ENCODE results near the gene UBASH3A.

The UBASH3A gene

DNA sequence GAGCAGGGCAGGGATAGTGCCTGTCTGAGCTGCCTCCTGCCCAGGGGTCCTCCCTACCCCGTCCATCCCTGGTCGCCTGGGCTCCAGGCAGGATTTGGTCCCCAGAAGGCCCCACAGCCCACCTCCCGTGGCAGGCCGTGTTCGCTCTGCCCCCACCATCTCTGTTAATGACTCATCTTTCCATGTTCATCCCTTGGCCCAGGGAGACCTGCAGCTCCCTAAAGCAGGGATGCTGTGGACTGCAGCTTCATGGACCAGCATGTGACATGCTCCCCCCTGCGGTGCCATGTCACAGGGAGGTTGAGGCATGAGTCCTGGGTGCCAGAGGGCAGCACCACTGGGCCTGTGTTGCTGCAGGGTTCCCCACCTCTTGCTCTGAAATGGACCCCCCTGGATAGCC is 26.8 kb downstream of the UBASH3A start:
- DNase-seq (ENCODE audit: low read depth): no peak

DNA sequence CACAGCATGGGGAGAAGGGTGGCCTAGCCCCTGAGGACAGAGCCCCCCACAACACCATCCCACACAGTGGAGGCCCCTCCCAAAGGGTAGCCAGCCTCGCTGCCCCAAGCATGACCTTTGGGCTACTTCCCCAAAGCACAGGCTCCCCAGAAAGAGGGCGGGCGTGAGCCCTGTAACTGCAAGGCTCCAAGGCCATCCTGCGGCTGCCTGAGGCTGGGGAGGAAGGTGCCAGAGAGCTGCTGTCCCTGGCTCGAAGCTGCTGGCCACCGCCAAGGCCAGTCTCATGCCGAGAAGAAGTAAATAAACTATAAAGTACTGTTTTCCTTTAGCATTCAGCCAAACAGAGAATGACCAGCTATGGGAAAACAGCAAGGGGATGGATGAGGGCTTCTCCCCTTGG is 27.5 kb downstream of the UBASH3A start:
- no peak for DNase-seq (ENCODE audit: low read depth)

DNA sequence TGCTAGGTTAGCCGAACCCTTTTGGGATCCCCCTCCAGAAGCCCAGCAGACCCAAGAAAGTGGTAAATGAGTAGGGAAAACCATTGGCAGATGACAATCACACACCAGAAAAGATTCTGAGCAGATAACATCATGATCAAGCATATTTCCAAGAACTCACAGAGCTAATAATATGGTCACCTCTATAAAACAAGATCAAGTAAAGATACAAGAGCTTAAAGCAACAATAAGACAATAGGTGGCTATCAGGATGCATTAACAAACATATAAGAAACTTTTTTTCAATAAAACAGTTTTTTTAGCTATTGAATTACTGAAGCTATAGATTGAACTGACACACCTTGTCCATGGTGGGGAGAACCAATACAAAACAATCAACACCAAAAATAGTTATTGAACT is 29.0 kb downstream of the UBASH3A start:
- DNase-seq (ENCODE audit: low read depth): no peak

DNA sequence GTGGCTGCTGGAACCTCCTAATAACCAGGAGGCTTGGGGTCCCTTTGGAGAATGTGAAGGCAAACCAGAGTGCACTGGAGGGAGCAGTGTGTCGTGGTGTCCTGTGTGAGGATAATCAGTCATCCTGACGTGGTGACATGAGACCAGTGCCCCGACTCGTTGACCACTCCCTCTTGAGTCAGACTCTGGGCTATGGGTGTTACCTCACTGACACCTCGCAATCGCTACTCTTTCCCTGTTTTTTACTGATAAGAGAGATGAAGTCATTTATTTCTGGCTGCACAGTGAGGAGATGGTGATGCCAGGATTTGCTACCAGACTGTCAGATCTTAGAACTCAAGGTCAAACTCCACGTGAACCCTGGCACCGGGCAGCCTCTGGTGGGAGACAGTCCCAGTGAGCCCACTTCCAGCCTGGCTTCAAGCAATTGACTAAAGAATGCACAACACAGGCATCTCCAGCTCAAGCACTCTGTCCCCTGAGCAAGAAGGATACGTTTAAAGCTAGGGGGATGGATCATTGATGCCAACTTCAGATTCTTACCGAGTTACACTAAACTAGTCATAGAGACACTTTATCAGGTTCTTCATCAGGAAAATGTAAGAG is 30.3 kb downstream of the UBASH3A start:
- DNase-seq (ENCODE audit: low read depth): no peak

DNA sequence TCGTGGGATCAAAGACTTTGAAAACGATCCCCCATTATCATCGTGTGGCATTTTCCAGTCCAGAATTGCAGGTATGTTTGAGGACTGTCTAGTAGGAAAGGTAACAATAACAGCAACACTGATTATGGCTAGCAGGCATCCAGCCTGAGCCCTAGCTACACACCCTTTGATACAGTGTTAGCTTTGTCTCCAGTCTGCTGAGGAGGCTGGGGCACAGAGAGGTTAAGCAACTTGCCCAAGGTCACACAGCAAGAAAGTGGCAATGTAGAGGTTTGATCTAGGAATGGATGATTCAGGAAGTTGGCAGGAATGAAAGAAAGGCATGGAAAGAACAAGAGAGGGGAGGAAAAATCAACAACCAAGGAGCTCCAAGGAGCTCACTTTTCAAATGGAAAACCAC is 31.2 kb downstream of the UBASH3A start:
- no peak for DNase-seq (ENCODE audit: low read depth)

DNA sequence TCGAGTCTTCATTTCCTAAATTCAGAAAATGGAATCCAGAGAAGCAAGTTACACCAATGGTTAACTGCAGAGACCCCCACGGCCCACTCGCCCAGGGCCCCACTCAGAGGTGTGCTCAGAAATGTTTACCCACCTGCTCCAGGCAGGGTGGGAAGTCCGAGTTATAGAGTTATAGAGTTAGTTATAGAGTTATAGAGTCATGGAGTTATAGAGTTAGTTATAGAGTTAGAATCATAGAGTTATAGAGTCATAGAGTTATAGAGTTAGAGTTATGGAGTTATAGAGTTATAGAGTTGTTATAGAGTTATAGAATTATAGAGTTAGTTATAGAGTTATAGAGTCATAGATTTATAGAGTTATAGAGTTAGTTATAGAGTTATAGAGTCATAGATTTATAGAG is 31.7 kb downstream of the UBASH3A start:
- no peak for DNase-seq (ENCODE audit: low read depth)

DNA sequence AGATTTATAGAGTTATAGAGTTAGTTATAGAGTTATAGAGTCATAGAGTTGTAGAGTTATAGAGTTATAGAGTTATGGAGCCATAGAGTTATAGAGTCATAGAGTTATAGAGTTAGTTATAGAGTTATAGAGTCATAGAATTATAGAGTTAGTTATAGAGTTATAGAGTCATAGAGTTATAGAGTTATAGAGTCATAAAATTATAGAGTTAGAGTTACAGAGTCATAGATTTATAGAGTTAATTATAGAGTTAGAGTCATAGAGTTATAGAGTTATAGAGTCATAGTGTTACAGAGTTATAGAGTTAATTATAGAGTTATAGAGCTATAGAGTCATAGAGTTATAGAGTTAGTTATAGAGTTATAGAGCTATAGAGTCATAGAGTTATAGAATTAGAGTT is 32.1 kb downstream of the UBASH3A start:
- no peak for DNase-seq (ENCODE audit: low read depth)

DNA sequence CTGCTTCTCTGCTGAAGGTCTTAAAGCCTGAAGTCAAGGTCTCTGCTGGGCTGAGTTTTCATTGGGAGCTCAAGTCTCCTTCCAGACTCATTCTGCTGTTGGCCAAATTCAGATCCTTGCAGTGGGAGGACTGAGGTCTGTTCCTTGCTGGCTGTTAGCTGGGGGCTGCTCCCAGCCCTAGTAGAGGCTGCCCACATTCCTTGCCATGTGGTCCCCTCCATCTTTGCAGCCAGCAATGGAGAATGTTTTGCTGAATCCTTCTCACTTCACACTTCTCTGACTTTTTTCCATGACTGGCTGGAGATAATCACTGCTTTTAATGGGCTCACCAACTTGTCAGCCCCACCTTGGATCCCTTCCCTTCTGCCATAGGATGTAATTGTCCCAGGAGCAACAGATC is 33.2 kb downstream of the UBASH3A start:
- no peak for DNase-seq (ENCODE audit: low read depth)

DNA sequence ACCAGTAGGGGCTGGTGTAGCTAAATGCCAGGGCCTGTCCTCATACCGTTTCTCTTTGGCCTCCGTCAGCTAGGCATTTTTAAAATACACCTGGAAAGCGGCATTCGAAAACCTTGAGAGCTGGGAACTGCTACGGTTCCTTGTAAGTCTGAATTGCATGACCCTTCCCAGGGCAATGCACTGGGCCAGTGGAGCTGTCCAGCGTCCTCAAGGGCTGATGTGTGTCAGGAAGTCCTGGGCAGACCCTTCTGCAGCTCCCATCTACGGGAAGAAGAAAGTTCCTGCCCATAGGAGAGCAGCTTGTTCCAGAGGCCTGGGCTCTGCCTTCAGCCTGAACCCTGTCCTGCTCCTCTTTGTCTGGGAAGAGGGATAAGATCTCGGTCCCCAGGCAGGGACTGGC is 34.1 kb downstream of the UBASH3A start:
- DNase-seq (ENCODE audit: low read depth): no peak

DNA sequence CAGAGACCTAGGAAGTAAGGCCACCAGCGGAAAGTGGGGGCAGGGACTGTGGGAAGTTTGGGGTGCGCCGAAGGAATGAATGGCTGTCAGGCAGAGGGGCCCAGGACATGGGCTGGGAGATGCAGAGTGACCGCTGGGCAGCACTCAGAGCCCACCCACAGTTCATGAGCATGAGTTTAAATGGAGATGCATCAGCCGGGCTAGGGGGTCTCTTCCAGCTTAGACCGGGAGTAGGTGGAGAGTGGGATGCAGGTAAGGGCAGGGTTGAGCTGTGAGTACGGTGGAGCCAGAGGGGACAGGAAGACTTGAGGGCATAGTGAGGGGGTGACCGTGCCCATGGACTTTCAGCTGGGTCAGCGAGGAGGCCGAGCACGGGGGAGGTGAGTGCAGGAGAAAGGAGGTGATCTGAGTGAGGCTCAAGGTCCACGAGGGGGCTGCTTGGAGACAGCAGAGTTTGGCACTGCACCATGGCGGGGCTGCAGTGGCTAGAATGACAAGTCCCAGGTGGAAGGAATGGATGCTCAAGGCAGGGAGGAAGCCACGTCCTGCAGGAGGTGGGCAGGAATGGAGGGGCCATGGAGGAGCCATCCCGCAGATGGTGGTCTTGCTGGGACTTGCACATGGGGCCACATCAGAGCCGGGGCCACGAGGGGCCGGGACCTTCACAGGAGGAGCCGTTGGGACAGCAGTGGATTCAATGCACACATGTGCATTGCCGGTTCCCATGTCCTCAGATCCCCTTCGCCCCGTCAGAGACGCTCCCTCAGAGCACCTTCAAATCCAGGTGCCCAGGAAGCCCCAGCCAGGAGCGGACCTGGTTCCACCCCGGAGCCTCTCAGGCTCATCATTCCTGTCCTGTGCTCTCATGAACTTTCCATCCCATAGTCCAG is 34.9 kb downstream of the UBASH3A start:
- no peak for DNase-seq (ENCODE audit: low read depth)

DNA sequence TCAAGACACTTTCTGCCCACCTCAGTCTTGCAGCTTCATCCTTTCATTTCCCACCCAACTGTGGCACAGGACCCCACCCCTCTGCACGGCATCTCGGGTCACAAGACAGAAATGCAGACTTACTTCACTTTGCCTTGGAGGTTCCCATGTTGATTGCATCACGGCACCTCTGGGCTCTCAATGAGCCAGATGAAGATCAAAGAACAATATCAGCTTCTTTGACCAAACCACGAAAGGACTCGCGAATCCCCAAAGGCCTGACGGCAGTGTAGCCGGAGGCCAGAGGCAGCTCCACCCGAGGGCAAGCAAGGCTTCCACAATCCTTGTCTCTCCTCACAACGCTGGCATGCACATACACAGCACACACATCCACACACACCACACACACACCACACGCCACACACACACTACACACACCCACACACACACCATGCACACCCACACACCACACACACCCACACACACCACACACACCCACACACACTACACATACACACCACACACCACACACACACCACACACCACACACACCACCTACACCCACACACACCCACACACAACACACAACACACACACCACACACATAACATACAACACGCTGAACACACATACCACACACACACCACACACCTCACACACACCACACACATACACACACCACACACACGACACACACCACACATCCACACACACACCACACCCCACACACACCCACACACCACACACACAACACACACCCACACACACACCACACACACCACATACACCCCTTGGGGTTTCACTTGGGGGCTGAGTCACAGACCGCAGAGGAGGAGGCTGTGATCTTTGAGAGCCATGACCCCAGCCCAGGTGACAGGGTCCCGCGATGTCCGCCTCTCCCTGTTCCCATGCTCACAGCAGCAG is 35.8 kb downstream of the UBASH3A start:
- peak; percentile 37 for DNase-seq (ENCODE audit: low read depth)

DNA sequence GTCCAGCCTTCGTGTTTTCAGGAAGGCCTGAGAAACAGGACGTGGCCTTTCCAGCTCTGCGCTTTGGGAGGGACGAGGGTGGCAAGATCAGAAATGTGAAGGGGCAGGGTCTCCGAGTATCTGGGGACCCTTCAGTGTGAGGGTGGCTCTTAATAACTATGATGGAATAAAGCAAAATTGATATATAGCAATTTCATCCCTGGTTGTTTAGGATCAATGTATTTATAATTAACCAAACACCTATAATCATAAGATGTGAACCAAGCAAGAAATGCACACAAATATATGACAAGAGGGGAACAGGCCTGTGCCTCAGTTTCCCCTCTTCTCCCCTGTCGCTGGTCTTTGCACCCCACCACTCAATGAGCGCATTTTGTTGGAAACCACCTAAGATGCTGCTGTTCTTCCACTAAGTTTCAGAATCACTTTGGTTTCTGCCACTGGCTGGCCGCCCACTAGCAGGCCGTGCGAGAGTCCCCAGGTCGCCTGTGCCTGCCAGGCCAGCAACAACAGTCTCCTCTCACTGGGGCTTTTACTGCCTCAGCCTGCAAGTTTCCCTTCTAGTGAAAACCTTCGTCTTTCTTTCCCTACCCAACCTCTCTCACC is 36.6 kb downstream of the UBASH3A start:
- DNase-seq (ENCODE audit: low read depth): no peak

DNA sequence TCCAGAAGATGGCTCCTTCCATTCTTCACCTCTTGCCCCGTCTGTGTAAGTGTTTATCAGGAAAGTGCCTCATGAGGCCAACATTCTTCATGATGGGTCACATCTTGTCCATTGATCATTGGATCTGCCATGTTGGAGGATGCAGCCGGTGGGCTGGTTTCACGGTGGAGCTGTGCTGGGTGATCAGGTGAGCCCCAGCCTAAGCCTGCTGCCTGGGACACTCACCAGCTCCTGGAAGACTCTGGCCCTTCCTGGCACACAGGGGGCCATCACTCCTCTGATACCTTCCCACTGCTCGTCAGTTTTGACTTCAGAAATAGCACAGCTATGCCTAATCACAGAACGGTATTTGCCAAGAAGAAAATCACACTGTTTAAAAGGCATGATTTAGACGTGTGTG is 38.3 kb downstream of the UBASH3A start:
- no peak for DNase-seq (ENCODE audit: low read depth)

DNA sequence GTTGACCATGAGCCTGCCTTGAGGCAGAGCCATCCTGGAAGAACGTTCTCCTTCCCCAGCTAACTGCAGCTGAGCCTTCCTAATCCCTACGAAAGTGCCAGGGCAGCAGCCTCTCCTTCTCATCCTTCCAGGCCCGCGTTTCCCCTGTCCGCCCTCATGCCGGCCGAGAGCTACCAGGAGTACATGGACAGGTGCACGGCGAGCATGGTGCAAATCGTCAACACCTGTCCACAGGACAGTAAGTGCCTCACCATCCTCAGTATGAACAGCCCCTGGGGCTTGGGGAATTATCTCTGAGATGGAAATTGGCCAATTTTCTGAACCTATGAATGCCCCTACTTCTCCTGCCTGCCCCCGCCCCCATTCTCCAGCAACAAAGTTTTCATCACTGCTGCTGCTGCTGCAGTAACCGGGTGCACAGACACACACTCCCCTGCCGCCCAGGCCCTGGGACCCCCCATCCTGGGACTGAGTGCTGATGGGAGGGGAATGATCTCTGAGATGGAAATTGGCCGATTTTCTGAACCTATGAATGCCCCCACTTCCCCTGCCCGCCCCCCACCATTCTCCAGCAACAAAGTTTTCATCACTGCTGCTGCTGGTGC is 39.6 kb downstream of the UBASH3A start:
- no peak for DNase-seq (ENCODE audit: low read depth)

DNA sequence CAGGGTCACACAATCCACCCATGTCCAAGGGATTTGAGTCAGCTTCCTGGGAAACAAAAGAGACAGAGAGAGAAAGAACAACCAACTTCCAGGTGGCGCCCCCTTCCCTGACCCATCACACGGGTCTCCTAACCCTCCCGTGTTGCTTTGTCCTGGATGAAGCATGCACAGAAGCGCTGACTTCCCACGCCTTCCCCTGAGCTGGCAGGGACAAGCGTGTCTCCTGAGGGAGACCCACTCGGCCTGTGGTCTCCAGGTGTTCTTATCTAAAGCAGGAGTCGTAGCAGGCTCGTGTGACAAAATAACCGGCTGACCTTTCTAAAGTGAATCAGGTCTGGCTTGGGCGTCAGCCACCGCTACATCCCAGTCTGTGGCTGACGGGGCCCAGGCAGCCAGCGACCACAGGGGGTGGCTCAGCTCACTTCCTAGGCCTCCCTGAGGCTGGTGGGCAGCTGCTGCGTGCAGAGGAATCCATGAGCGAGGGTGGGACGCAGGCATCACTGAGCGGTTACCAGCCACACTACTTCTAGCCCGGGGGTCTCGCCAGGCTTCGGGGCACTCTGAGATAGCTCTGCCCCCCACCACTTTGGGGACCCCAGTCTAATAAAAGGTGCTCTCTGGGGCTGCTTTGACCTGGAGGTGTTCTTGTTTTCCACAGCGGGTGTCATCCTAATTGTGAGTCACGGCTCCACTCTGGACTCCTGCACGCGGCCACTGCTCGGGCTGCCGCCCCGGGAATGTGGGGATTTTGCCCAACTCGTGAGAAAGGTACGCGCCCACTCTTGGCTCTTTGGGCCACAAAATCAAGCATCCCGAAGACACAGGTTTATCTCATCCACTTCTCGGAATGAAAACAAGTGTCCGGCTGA is 40.4 kb downstream of the UBASH3A start:
- DNase-seq (ENCODE audit: low read depth): no peak

DNA sequence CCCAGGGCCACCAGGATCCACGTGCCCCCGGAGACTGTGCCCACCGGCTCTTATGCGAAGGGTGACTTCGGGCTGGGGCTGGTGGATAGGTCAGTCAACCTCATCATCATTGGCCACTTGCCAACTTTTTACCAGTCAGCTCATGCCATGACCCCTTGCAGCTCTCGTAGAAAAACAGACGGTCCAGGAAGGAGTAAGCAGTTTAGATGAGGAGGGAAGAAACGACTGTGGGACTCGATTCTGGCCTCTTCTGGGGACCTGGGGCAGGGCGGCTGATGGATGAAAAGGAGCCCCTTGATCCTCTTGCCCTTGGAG is 41.0 kb downstream of the UBASH3A start:
- DNase-seq (ENCODE audit: low read depth): no peak

DNA sequence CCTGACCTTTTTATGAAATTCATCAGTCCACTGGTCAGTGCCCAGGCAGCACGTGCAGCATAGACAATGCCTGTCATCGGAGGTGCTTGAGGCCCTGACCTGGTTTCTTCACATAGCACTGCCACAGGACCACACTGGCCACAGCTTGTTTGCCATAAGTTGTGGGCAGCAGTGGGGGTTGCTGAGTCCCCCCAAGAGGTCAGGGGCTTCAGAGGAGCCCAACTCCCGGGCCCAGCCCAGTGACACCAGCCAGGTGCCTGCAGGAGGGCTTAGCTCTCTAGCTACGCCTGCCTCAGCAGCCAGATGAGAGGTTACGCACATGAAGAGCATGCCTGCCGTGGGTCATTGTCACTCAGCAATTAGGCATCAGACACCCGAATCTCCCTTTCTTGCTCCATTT is 41.6 kb downstream of the UBASH3A start:
- DNase-seq (ENCODE audit: low read depth): no peak

DNA sequence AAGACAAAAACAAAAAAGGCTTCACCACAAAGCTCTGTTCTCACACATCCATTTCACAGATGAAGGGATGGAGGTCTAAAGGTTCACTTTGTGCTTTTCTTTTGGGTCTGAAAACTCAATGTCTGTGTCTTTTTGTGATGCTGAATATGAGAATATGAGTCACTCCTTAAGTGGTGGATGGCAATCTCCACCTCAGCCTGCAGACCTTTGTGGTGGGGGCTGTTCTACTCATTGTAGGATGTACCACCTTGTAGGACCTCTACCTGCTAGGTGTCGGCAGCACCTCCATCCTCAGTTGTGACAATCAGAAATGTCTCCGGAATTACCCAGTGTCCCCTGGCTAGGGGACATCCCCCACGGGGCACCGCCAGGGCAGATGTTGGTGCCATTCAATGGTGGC is 42.8 kb downstream of the UBASH3A start:
- no peak for DNase-seq (ENCODE audit: low read depth)

DNA sequence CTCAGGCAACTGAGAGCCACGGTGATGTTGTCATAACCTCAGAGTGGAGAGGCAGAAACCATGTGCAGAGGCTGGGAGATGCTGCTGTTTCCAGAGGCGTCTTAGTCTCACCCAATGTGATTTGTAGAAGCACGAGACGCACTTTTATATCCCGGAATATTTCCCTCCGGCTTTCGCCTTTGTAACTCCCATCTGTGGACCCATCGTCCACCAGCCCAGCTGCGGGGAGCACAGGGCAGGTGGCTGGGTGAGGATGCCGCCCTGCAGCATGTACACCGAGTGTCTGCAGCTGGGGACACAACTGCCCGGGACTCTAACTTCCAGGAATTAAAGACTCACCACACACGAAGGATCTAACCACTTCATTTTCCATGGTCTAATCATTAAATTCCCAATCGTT is 43.5 kb downstream of the UBASH3A start:
- DNase-seq (ENCODE audit: low read depth): no peak

DNA sequence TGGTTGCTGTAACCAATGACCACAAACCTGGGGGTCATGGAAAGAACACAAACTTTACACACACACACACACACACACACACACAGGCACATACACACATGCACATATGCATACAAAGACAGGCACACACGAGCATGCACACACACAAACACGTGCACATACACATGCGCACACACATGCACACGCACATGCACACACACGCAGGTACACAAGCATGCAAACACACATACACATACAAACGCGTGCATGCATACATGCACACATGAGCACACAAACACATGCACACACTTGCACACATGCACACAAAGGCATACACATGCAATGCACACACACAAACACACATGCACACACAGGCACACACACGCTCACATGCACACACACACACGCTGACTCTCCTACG is 44.0 kb downstream of the UBASH3A start:
- DNase-seq (ENCODE audit: low read depth): no peak

DNA sequence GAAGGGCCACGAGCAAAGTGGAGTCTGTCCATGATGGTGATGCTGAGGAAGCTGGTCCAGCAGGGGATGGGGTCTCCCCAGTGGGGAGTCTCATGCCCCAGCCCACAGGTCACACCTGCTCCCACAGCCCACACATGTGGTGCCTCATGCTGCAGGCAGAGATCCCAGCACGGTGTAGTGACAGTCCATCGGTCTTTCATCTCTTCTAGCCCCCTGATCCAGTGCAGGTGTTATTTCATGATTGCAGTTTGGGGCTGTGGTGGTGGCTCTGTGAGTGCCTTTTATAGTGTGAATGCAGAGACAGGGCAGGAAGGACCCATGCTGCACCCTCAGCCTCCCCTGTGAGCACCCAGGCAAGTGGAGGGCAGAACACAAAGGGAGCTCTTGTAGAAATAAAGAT is 45.0 kb downstream of the UBASH3A start:
- no peak for DNase-seq (ENCODE audit: low read depth)
